Gastroesophageal sphincter (tissue), 4 donors: ENCODE data around the gene TBC1D2B. TPM values are rescaled to one million over a fixed set of nuclear protein-coding genes. Genes with fewer than 3 reads are reported as not detected.

ENCODE experiments used
- ATAC-seq: fragments of 150-250 bp; one replicate; pipeline ENCODE4 v1.9.1; 2016; ENCODE audit warnings: mild to moderate bottlenecking, moderate library complexity
- H3K27ac ChIP-seq, 4 donors: fragments of 200-600 bp; sonication (generic) in 3 of 4; 1 replicate in 3 of 4; 2 replicates in 1 of 4; pipeline ENCODE4 v1.5.1; 2016 to 2019
- H3K27me3 ChIP-seq: fragments of 200-600 bp; sonication (generic); one replicate; pipeline ENCODE4 v1.5.1; 2019
- H3K36me3 ChIP-seq, 2 donors: fragments of 200-600 bp; sonication (generic); one replicate each; pipeline ENCODE4 v1.5.1; 2019; ENCODE audit warnings: control low read depth in 1 of 2
- H3K4me1 ChIP-seq, 3 donors: fragments of 200-600 bp; sonication (generic); 1 replicate in 2 of 3; 2 replicates in 1 of 3; pipeline ENCODE4 v1.5.1; 2016 to 2019; ENCODE audit warnings: control low read depth in 2 of 3
- H3K4me3 ChIP-seq, 2 donors: fragments of 200-600 bp; sonication (generic); one replicate each; pipeline ENCODE4 v1.5.1; 2019; ENCODE audit warnings: mild to moderate bottlenecking in 1 of 2, moderate library complexity in 1 of 2
- H3K9me3 ChIP-seq, 3 donors: fragments of 200-600 bp; sonication (generic); one replicate each; pipeline ENCODE4 v1.5.1; 2017 to 2019; ENCODE audit warnings: control low read depth in 2 of 3
- CTCF ChIP-seq, 4 experiments: fragments of 200-600 bp in 2 of 4; fragments of 450-650 bp in 2 of 4; sonication (generic) in 1 of 4; IDR thresholded peaks; one replicate each; pipeline ENCODE4 v1.5.1; 2017 to 2019; ENCODE audit warnings: antibody characterized with exemption in 4 of 4, mild to moderate bottlenecking in 2 of 4, moderate library complexity in 2 of 4
- EP300 ChIP-seq: sonication (generic); formaldehyde crosslinking; IDR thresholded peaks from one replicate; pipeline ENCODE4 v1.6.1; 2017; ENCODE audit warnings: antibody characterized with exemption, mild to moderate bottlenecking
- POLR2A ChIP-seq, 2 donors: fragments of 450-650 bp; IDR thresholded peaks; one replicate each; pipeline ENCODE4 v1.6.1; 2017; ENCODE audit warnings: antibody characterized with exemption in 2 of 2, mild to moderate bottlenecking in 2 of 2, moderate library complexity in 1 of 2
- POLR2AphosphoS5 ChIP-seq: sonication (generic); formaldehyde crosslinking; IDR thresholded peaks from one replicate; pipeline ENCODE4 v1.6.1; 2017; ENCODE audit warnings: antibody characterized with exemption
- WGBS, 2 donors: methylation state at CpG; one replicate each; pipeline ENCODE4 v1.1.5; 2018; ENCODE audit warnings: low coverage in 1 of 2; 5-methylcytosine and 5-hydroxymethylcytosine counted together
- total RNA-seq, 4 donors: library from RNA; depleted of rRNA; stranded (reverse); fragments of >200 nt; gene quantifications; one replicate each; pipeline ENCODE4 v1.1.0, GENCODE V29; 2016

TBC1D2B gene
- total RNA-seq, 4 donors from 2014 or later = 36.9 to 51.7 (median 46.5) TPM

DNA sequence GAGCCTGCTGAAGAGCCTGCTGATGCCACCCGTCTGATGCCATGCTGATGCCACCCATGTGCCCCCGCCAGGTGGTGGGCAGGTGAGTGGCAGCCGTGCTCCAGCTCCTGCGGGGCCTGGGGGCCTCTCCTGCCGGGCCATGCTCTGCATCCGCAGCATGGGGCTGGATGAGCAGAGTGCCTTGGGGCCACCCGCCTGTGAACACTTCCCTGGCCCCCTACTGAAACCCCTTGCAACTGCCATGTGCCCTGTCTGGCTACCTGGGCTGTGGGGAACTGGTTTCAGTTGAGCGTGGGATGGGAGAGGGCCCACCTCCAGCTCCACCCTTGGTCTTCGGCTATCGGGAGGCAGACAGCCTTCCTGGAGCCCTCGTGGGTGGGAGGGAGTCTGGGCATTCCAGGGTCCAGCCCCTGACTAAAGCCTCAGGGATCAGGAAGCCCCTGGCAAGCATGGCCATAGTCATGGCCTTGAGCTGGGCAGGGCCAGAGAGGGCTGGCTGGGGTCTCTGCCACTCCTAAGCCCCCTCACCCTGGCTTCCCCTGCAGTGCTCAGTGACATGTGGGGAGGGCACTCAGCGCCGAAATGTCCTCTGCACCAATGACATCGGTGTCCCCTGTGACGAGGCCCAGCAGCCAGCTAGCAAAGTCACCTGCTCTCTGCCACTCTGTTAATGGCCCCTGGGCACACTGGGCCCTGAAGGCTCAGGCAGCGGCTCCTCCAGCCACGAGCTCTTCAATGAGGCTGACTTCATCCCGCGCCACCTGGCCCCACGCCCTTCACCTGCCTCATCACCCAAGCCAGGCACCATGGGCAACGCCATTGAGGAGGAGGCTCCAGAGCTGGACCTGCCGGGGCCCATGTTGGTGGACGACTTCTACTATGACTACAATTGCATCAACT, 92.2 kb downstream of the TBC1D2B start:
- Histone ChIP-seq H3K9me3 (no peaks in the 10 kb centered on the region), H3K4me1 (peaks cover 0 to 29% (median 2%) of the 10 kb centered on the region in 3 donors), H3K4me3 (no peak overlapping the region), H3K27ac (no peak overlapping the region), H3K36me3 (no peaks in the 10 kb centered on the region), H3K27me3 (no peaks in the 10 kb centered on the region)
- ATAC-seq = no peak
- no peak for TF ChIP-seq EP300
- TF ChIP-seq CTCF (IDR thresholded peaks at IDR 0.05) = no peak
- no peak for TF ChIP-seq POLR2A (IDR thresholded peaks at IDR 0.05)
- TF ChIP-seq POLR2AphosphoS5 = no peak
- WGBS, 2 donors = 100% methylated on average over 1 of the region's 23 CpGs; no CpG with 5 or more reads in 1 of the 2 donors

- ATAC-seq = no peak
- H3K36me3 ChIP-seq = no peaks in the 10 kb centered on the region
- no peak for TF ChIP-seq CTCF (IDR thresholded peaks at IDR 0.05)
- no peak for TF ChIP-seq EP300
- TF ChIP-seq POLR2AphosphoS5 = no peak
- no peak for TF ChIP-seq POLR2A (IDR thresholded peaks at IDR 0.05)
- no CpG with 5 or more reads among the region's 7 CpGs for WGBS, 2 donors
- no peaks in the 10 kb centered on the region for H3K9me3 ChIP-seq
- no peak overlapping the region for H3K4me3 ChIP-seq
- no peaks in the 10 kb centered on the region for H3K27me3 ChIP-seq
- H3K4me1 ChIP-seq = peaks cover 0 to 20% (median 0%) of the 10 kb centered on the region in 3 donors
- H3K27ac ChIP-seq = no peak overlapping the region
These were observed 93.1 kb downstream of the TBC1D2B start for GRCh38 chr15:77984446-77984861.

GRCh38 chr15:77983708-77984445, 93.6 kb downstream of the TBC1D2B start:
- Histone ChIP-seq H3K9me3 (no peaks in the 10 kb centered on the region), H3K4me1 (peaks cover 0 to 18% (median 0%) of the 10 kb centered on the region in 3 donors), H3K27ac (no peak overlapping the region), H3K36me3 (no peaks in the 10 kb centered on the region), H3K27me3 (no peaks in the 10 kb centered on the region), H3K4me3 (no peak overlapping the region)
- 40 to 83% methylated on average over 2 to 6 of the region's 15 CpGs for WGBS, 2 donors
- no peak for TF ChIP-seq CTCF (IDR thresholded peaks at IDR 0.05)
- no peak for TF ChIP-seq EP300
- no peak for TF ChIP-seq POLR2A (IDR thresholded peaks at IDR 0.05)
- TF ChIP-seq POLR2AphosphoS5 = no peak
- no peak for ATAC-seq

GRCh38 chr15:77983091-77983707, 94.3 kb downstream of the TBC1D2B start:
- ATAC-seq = no peak
- H3K4me3 ChIP-seq = no peak overlapping the region
- no peak for TF ChIP-seq CTCF (IDR thresholded peaks at IDR 0.05)
- TF ChIP-seq POLR2AphosphoS5 = no peak
- no peak for TF ChIP-seq EP300
- TF ChIP-seq POLR2A (IDR thresholded peaks at IDR 0.05) = no peak
- no peaks in the 10 kb centered on the region for H3K36me3 ChIP-seq
- H3K27me3 ChIP-seq = no peaks in the 10 kb centered on the region
- H3K9me3 ChIP-seq = no peaks in the 10 kb centered on the region
- H3K4me1 ChIP-seq = peaks cover 0 to 11% (median 0%) of the 10 kb centered on the region in 3 donors
- 67 to 94% methylated on average over 2 to 6 of the region's 10 CpGs for WGBS, 2 donors
- no peak overlapping the region for H3K27ac ChIP-seq
